ENCODE data around the gene NOC3L.

DNA sequence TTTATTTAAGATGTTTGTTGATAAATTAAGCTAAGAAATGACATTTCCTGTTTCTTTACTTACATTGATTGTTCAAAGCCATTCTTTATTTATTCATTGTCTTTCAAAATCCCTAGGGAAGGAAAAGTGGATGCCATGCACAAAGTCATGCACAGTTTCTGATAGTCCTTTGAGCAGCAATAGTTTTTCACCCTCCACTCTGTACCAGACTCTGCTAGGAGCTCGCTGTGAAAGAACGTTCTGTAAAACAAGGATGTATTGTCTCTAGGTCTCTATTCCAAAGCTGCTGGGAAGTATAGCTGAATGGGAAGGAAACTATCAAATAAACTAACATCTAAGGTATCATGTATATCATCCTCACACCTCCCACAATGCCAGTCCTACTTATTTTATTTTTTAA, 7.8 kb upstream of the NOC3L start:
- TF ChIP-seq CTCF (IDR thresholded peaks at IDR 0.05), result no peak
- no peak for TF ChIP-seq POLR2A (IDR thresholded peaks at IDR 0.05)
- no peak for TF ChIP-seq EP300 (IDR thresholded peaks at IDR 0.05)
- TF ChIP-seq POLR2AphosphoS5 (IDR thresholded peaks at IDR 0.05), result no peak
